GM18907 (cell line): ENCODE measurements around the gene WDR37.
"Not testable (repeated sequence)": the region's sequence is repeated elsewhere in the genome, so short reads cannot be mapped to it uniquely, and the experiment has no call there.

Experiments
- ATAC-seq: cut with Tn5 transposase; IDR thresholded peaks from one replicate; pipeline ENCODE4 v1.9.1; 2021; ENCODE audit warnings: mild to moderate bottlenecking, moderate library complexity; ENCODE audit not compliant: unreplicated experiment

The WDR37 gene

GRCh38 chr10:1149793-1150637 is 93.8 kb downstream of the WDR37 start:
- ATAC-seq = no peak

- no peak for ATAC-seq
These were observed 94.4 kb downstream of the WDR37 start for GRCh38 chr10:1150638-1150955.

GRCh38 chr10:1151076-1152033 is 95.2 kb downstream of the WDR37 start:
- ATAC-seq = no peak

GRCh38 chr10:1152386-1153250 is 96.4 kb downstream of the WDR37 start:
- ATAC-seq = no peak

- ATAC-seq = no peak
These were observed 97.1 kb downstream of the WDR37 start for GRCh38 chr10:1153251-1153763.

- no peak for ATAC-seq
These were observed 97.7 kb downstream of the WDR37 start for GRCh38 chr10:1153805-1154351.

GRCh38 chr10:1154531-1155295 is 98.5 kb downstream of the WDR37 start:
- no peak for ATAC-seq

GRCh38 chr10:1155791-1156615 is 99.8 kb downstream of the WDR37 start:
- ATAC-seq = no peak

GRCh38 chr10:1156616-1156886 is 100.4 kb downstream of the WDR37 start:
- no peak for ATAC-seq

GRCh38 chr10:1156921-1157614 is 100.9 kb downstream of the WDR37 start:
- no peak for ATAC-seq

- ATAC-seq = no peak
These were observed 101.4 kb downstream of the WDR37 start for GRCh38 chr10:1157615-1157933.

GRCh38 chr10:1158066-1158465 is 101.9 kb downstream of the WDR37 start:
- no peak for ATAC-seq

- ATAC-seq = not testable (repeated sequence)
These were observed 102.4 kb downstream of the WDR37 start for GRCh38 chr10:1158536-1158935.

GRCh38 chr10:1159131-1160061 is 103.2 kb downstream of the WDR37 start:
- no peak for ATAC-seq

- ATAC-seq = no peak
These were observed 104.6 kb downstream of the WDR37 start for GRCh38 chr10:1160561-1161314.

GRCh38 chr10:1161315-1161673 is 105.1 kb downstream of the WDR37 start:
- ATAC-seq = not testable (repeated sequence)
